GM18505 (cell line): Measurements from ENCODE around the gene C10orf90.

ENCODE experiments used
- ATAC-seq: cut with Tn5 transposase; IDR thresholded peaks from one replicate; pipeline ENCODE4 v1.9.1; 2021; ENCODE audit not compliant: unreplicated experiment
- POLR2A ChIP-seq: IDR thresholded peaks from 4 replicates; pipeline ENCODE4 v1.6.1; 2011; ENCODE audit warnings: borderline replicate concordance; ENCODE audit not compliant: insufficient read depth, insufficient read length; ENCODE audit errors: extremely low read depth

C10orf90 gene

DNA sequence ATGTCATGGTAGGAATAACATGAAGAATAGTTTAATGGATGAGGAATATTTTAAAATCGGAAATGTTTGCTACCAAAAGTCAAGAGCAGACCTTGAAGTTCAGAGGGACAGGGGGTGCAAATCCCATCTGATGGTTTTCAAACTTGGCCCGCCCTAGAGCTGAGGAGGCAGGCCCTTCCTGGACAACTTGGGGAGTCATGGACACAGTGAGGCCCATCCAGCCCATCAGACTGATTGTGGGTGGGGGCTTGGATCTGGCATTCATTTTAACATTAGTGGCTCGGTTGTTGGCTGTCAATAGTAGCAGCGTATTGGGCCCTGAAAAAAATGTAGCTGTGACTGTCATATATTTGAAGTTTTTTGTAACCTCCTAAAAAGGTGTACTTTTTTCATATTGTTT is 2.0 kb downstream of the C10orf90 start:
- no peak for TF ChIP-seq POLR2A

GRCh38 chr10:126667568-126667967 is 2.9 kb downstream of the C10orf90 start:
- TF ChIP-seq POLR2A = no peak
- no peak for ATAC-seq

More for the DNA sequence above, 2.0 kb downstream of the C10orf90 start:
- ATAC-seq = no peak

GRCh38 chr10:126665207-126665606 is 5.3 kb downstream of the C10orf90 start:
- no peak for TF ChIP-seq POLR2A
- ATAC-seq = no peak

- ATAC-seq = no peak
- no peak for TF ChIP-seq POLR2A
Measured at GRCh38 chr10:126663880-126664279, 6.6 kb downstream of the C10orf90 start.

DNA sequence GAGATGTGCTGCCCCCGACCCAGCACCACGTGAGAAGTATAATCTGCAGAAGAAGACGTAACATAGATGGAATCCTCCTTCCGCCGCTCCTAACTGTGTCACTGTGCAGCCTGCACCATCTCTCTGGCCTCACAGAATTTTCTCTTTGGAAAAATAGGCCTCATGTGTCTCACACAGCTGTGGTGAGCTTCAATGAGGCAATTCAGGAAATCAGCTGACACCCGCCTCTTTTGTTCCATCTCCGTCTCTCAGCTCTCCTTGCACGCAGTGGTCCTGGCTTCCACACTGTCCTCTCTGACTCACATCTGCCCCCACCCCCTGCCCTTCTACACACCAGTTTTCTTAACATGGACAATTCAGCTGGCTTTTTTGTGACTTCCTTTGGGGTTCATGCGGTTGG is 7.2 kb downstream of the C10orf90 start:
- no peak for TF ChIP-seq POLR2A
- no peak for ATAC-seq

- TF ChIP-seq POLR2A = no peak
- no peak for ATAC-seq
Measured at GRCh38 chr10:126661841-126662515, 8.5 kb downstream of the C10orf90 start.

GRCh38 chr10:126661356-126661755 is 9.1 kb downstream of the C10orf90 start:
- ATAC-seq = no peak
- no peak for TF ChIP-seq POLR2A

DNA sequence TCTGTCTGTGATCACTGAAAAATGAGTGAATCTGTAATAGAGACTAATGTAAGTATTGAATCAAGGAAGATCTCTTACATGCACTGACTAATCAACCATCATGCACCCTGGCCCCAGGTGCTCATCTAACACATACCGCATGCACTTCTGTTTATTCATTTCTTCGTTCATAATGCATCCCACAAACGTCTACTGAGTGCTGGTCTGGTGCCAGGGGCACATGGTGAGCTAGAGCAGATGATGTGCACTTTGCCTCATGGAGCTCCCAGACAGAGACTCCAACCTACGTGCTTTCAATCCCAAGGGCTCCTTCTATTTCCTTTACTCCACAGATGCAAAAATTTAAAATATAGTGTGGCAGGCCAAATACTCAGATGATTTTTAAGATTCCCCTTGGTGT is 10.7 kb downstream of the C10orf90 start:
- no peak for ATAC-seq
- no peak for TF ChIP-seq POLR2A

GRCh38 chr10:126658928-126659327 is 11.6 kb downstream of the C10orf90 start:
- TF ChIP-seq POLR2A = no peak
- ATAC-seq = no peak

DNA sequence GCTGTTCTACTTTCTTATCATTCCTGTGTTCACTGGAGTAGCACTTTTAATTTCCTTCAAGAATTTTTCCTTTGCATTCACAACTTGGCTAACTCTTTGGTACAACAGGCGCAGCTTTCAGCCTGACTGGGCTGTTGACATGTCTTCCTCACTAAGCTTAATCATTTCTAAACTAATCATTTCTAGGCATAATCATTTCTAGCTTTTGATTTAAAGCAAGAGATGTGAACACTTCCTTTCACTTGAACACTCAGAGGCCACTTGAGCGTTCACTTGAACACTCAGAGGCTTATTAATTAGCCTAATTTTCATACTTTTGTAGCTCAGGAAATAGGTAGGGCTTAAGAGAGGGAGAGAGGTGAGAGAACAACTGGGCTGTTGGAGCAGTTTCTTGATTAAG is 15.9 kb downstream of the C10orf90 start:
- no peak for TF ChIP-seq POLR2A
- ATAC-seq = no peak

GRCh38 chr10:126651467-126651866 is 19.0 kb downstream of the C10orf90 start:
- no peak for TF ChIP-seq POLR2A
- ATAC-seq = no peak

- no peak for TF ChIP-seq POLR2A
- no peak for ATAC-seq
Measured at GRCh38 chr10:126650161-126650560, 20.3 kb downstream of the C10orf90 start.

DNA sequence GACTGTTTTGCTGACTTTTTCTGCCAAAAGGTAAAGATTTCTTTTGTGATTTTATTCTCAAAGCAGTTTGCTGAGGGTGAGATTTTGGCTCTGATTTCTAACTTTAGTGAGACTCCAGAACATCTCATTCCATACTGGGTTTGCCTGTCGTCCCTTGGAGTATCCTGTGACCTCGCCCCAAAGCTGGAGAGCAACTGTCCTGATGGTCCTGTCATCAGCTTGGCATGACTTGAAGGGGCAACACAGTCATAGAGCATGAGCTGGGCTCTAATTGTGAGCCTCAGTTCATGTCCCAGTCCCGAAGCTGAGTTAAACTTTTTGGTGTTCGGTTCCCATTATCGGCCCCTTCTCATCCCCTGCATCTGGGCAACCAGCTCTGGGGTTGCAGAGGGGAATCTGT is 23.4 kb downstream of the C10orf90 start:
- no peak for TF ChIP-seq POLR2A
- no peak for ATAC-seq

DNA sequence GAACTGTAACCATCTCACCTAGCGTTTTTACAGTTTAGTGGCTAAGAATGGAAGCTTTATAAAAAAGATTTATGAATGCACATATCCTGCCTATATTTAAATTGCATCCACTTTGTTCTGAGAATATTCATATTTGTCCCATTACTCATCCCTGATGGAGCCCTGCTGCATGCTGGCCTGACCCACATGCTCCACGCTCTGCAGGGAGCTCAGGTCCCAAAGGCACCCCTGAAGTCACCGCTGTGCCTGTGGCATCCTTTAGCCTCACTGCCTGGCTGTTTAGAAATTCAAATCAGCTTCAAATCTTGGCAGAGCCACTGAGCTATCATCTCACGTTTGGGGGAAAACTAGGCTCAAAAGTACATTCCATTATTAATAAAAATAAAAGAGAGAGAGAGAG is 24.4 kb downstream of the C10orf90 start:
- ATAC-seq = no peak
- TF ChIP-seq POLR2A = no peak

GRCh38 chr10:126640401-126640800 is 30.1 kb downstream of the C10orf90 start:
- ATAC-seq = no peak
- no peak for TF ChIP-seq POLR2A
